Naive thymus-derived CD4-positive, alpha-beta T cell (primary cell): ENCODE measurements around the gene GPR146. TPM values are rescaled to one million over a fixed set of nuclear protein-coding genes. Genes with fewer than 3 reads are reported as not detected.
"Not testable (repeated sequence)": the region's sequence is repeated elsewhere in the genome, so short reads cannot be mapped to it uniquely, and the experiment has no call there.

ENCODE experiments used
- ATAC-seq: fragments of 150-1000 bp; cut with Tn5 transposase; 2 replicates; pipeline ENCODE4 v1.10.0; 2021; ENCODE audit warnings: mild to moderate bottlenecking, moderate library complexity
- CTCF ChIA-PET: fragments of 350-600 bp; sonication (Branson Sonifier 250); formaldehyde crosslinking; loops from one replicate; lab custom pipeline; 2021; ENCODE audit warnings: antibody characterized with exemption; lab: Charles Lee
- POLR2A ChIA-PET: fragments of 350-600 bp; sonication (Branson Sonifier 250); formaldehyde crosslinking; loops from one replicate; lab custom pipeline; 2021; ENCODE audit warnings: antibody characterized with exemption, inconsistent platforms; lab: Charles Lee
- DNase-seq, 9 donors: peaks; one replicate each; pipeline versions ENCODE4 v3.0.0 to v3.0.0-alpha.2; 2020 to 2022; ENCODE audit warnings: mixed read lengths in 1 of 9
- H3K27ac ChIP-seq: one replicate; pipeline ENCODE4 v1.7.0; 2013; ENCODE audit warnings: mild to moderate bottlenecking, low read depth, low read length, moderate library complexity
- H3K27me3 ChIP-seq, 2 donors: one replicate each; pipeline ENCODE4 v1.7.0; 2013; ENCODE audit warnings: low read length in 2 of 2, mild to moderate bottlenecking in 2 of 2, moderate library complexity in 2 of 2; ENCODE audit not compliant: control insufficient read depth in 2 of 2, insufficient read depth in 2 of 2
- H3K36me3 ChIP-seq, 3 experiments: 1 replicate in 2 of 3; 2 replicates in 1 of 3; pipeline ENCODE4 v1.7.0; 2013; ENCODE audit warnings: low read length in 3 of 3, mild to moderate bottlenecking in 3 of 3, moderate library complexity in 1 of 3; ENCODE audit not compliant: insufficient read depth in 3 of 3, control insufficient read depth in 2 of 3
- H3K4me1 ChIP-seq, 2 donors: one replicate each; pipeline ENCODE4 v1.7.0; 2013; ENCODE audit warnings: low read length in 2 of 2, mild to moderate bottlenecking in 2 of 2, moderate library complexity in 1 of 2; ENCODE audit not compliant: control insufficient read depth in 2 of 2, insufficient read depth in 2 of 2
- H3K4me3 ChIP-seq: 2 replicates; pipeline ENCODE4 v1.7.0; 2013; ENCODE audit warnings: mild to moderate bottlenecking, low read length
- H3K9me3 ChIP-seq, 3 experiments: 1 replicate in 2 of 3; 2 replicates in 1 of 3; pipeline ENCODE4 v1.7.0; 2013; ENCODE audit warnings: low read length in 3 of 3; ENCODE audit not compliant: control insufficient read depth in 2 of 3
- H3K27ac Mint-ChIP-seq, 9 donors: one replicate each; pipeline ENCODE4 v1.8.0; 2020 to 2022; ENCODE audit warnings: mixed read lengths in 9 of 9, mild to moderate bottlenecking in 8 of 9, moderate library complexity in 5 of 9, inconsistent platforms in 2 of 9
- H3K27me3 Mint-ChIP-seq, 5 donors: one replicate each; pipeline ENCODE4 v1.8.0; 2021 to 2022; ENCODE audit warnings: mixed read lengths in 5 of 5, mild to moderate bottlenecking in 1 of 5
- H3K36me3 Mint-ChIP-seq, 5 donors: one replicate each; pipeline ENCODE4 v1.8.0; 2020 to 2022; ENCODE audit warnings: mixed read lengths in 5 of 5, mild to moderate bottlenecking in 3 of 5, inconsistent platforms in 1 of 5
- H3K4me1 Mint-ChIP-seq, 7 donors: one replicate each; pipeline ENCODE4 v1.8.0; 2020 to 2022; ENCODE audit warnings: mixed read lengths in 7 of 7, mild to moderate bottlenecking in 3 of 7, inconsistent platforms in 1 of 7
- H3K4me3 Mint-ChIP-seq, 10 donors: one replicate each; pipeline ENCODE4 v1.8.0; 2020 to 2022; ENCODE audit warnings: mild to moderate bottlenecking in 10 of 10, mixed read lengths in 10 of 10, moderate library complexity in 6 of 10, inconsistent platforms in 2 of 10
- H3K9me3 Mint-ChIP-seq, 11 donors: one replicate each; pipeline ENCODE4 v1.8.0; 2020 to 2022; ENCODE audit warnings: mixed read lengths in 11 of 11, mild to moderate bottlenecking in 4 of 11, inconsistent platforms in 1 of 11, moderate library complexity in 1 of 11
- intact Hi-C, 2 donors: fragments of 100-400 bp; cut with micrococcal nuclease; formaldehyde crosslinking; loops; one replicate each; pipeline ENCODE4 v1.15.1; 2023
- polyA plus RNA-seq, 2 donors: library from polyadenylated mRNA; unstranded; fragments of 300-500 nt; fragmentation: Illumina TruSeq; gene quantifications; one replicate each; pipeline ENCODE4 v1.2.3, GENCODE V29; 2021
- total RNA-seq, 6 experiments: library from RNA in 5 of 6; stranded (reverse) in 5 of 6; gene quantifications; 1 replicate in 5 of 6; 2 replicates in 1 of 6; pipeline ENCODE4 v1.2.3 and lab custom pipeline; 2021 to 2026

Gene GPR146
- total and polyA plus RNA-seq, 7 experiments from 2014 or later: 10.1 to 26.5 (median 15.9) TPM

DNA sequence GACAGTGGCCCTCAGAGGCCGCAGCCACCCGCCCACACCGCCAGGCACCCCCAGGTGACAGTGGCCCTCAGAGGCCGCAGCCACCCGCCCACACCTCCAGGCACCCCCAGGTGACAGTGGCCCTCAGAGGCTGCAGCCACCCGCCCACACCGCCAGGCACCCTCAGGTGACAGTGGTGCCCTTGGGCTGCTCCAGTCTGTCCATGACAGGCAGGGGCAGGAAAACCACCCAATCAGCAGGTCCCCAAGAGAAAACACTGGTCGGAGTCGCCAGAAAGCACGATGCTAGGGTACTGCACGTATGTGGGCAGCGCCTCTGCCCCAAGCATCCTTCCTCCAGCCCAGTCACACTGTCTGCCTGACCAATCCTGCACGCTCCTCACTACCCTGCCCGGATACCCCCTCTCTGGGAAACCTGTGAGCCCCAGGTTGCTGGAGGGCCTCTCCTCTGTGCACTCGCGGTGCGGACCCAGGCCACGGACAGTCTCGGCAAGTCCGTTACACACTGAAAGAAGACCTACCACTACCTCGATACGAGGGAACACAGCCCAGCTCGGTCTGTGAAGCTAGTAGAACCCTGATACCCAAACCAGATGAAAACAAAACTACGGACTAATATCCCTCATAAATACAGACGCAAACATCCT is 11.7 kb upstream of the GPR146 start:
- H3K36me3 ChIP-seq: no peaks in the 10 kb centered on the region
- H3K27me3 Mint-ChIP-seq: no peaks in the 10 kb centered on the region
- peak overlapping the region in 7 of 10 donors; percentile 14 to 86 (median 45) for H3K4me3 Mint-ChIP-seq
- H3K27ac Mint-ChIP-seq: peak overlapping the region in 6 of 9 donors; percentile 41 to 83 (median 62)
- no peaks in the 10 kb centered on the region for H3K27me3 ChIP-seq
- DNase-seq: no peak
- peaks cover 26 to 33% of the 10 kb centered on the region in 2 donors for H3K4me1 ChIP-seq
- peaks cover 0 to 3% (median 0%) of the 10 kb centered on the region in 11 donors for H3K9me3 Mint-ChIP-seq
- no peak for ATAC-seq
- no peak overlapping the region for H3K4me3 ChIP-seq
- CTCF ChIA-PET: no interaction called here
- POLR2A ChIA-PET: interaction anchor here (0.7 kb wide), 1 partner anchor 60 kb away, joined by 3 read pairs; no protein-coding TSS in a partner anchor
- H3K9me3 ChIP-seq: no peaks in the 10 kb centered on the region
- intact Hi-C loops: no loop called here
- no peak overlapping the region for H3K27ac ChIP-seq
- peaks cover 29 to 57% (median 50%) of the 10 kb centered on the region in 7 donors for H3K4me1 Mint-ChIP-seq
- peaks cover 0 to 4% (median 0%) of the 10 kb centered on the region in 5 donors for H3K36me3 Mint-ChIP-seq

DNA sequence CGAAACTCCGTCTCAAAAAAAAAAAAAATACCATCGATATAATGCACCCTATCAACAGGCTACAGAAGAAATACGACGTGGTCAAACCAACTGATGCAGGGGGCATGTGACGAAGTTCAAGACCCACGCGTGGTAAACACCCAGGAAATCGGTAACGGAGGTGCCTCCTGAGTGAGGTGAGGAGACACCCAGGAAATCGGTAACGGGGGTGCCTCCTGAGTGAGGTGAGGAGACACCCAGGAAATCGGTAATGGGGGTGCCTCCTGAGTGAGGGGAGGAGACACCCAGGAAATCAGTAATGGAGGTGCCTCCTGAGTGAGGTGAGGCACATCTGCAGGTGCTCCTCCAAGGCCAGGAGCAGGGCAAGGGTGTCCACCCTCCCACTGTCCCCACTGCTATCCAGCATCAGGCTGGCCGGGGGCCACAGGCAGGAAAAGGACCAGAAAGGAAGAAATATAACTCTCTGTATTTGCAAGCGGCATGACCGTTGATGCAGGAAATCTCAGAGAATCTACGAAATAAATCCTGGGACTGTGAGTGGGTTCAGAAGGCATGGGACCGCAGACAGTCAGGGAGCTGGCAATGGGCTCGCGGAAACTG is 10.7 kb upstream of the GPR146 start:
- no peaks in the 10 kb centered on the region for H3K27me3 Mint-ChIP-seq
- POLR2A ChIA-PET: interaction anchor here (0.6 to 1.9 kb wide), 5 partner anchors 11 to 682 kb away, joined by 3 to 13 read pairs (median 3); partner anchors contain the start of gene GPR146
- peak overlapping the region; percentile 60 to 89 (median 76) for H3K27ac Mint-ChIP-seq
- peak; percentile 58 for ATAC-seq
- Histone ChIP-seq H3K36me3 (no peaks in the 10 kb centered on the region), H3K9me3 (no peaks in the 10 kb centered on the region), H3K27me3 (no peaks in the 10 kb centered on the region), H3K4me1 (peaks cover 26 to 32% of the 10 kb centered on the region in 2 donors), H3K27ac (peak overlapping the region; percentile 39), H3K4me3 (peak overlapping the region; percentile 8)
- CTCF ChIA-PET: interaction anchor here (0.9 kb wide), 1 partner anchor 10 kb away, joined by 3 read pairs; no protein-coding TSS in a partner anchor
- H3K9me3 Mint-ChIP-seq: peaks cover 0 to 3% (median 0%) of the 10 kb centered on the region in 11 donors
- H3K36me3 Mint-ChIP-seq: peaks cover 0 to 4% (median 0%) of the 10 kb centered on the region in 5 donors
- H3K4me3 Mint-ChIP-seq: peak overlapping the region; percentile 50 to 86 (median 74)
- intact Hi-C loops: no loop called here
- peak in 7 of 9 donors; percentile 45 to 69 (median 58) for DNase-seq
- H3K4me1 Mint-ChIP-seq: peaks cover 28 to 57% (median 49%) of the 10 kb centered on the region in 7 donors

DNA sequence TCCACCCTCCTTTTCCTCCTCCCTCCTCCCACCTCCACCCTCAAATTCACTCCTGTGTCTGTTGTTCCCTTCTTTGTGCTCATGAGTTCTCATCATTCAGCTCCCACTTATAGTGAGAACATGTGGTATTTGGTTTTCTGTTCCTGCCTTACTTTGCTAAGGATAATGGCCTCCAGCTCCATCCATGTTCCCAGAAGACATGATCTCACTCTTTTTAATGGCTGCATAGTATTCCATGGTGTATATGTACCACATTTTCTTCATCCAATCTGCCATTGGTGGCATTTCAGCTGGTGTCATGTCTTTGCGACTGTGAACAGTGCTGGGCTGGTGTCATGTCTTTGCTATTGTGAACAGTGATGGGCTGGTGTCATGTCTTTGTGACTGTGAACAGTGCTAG is 9.6 kb upstream of the GPR146 start:
- POLR2A ChIA-PET: interaction anchor here (0.6 to 1.9 kb wide), 4 partner anchors 10 to 913 kb away, joined by 3 to 13 read pairs (median 5); partner anchors contain the start of gene GPR146
- DNase-seq: not testable (repeated sequence)

GRCh38 chr7:1036164-1036928 is 8.0 kb upstream of the GPR146 start:
- H3K27ac Mint-ChIP-seq, H3K36me3 Mint-ChIP-seq, H3K27me3 ChIP-seq, H3K27ac ChIP-seq, H3K9me3 Mint-ChIP-seq, CTCF ChIA-PET, DNase-seq, H3K36me3 ChIP-seq, ATAC-seq, H3K27me3 Mint-ChIP-seq, POLR2A ChIA-PET, H3K9me3 ChIP-seq, intact Hi-C loops, H3K4me3 Mint-ChIP-seq, H3K4me3 ChIP-seq: not testable (repeated sequence)
- H3K4me1 Mint-ChIP-seq: peaks cover 15 to 34% (median 32%) of the 10 kb centered on the region in 7 donors
- H3K4me1 ChIP-seq: peaks cover 18% of the 10 kb centered on the region in 2 donors

More for the DNA sequence above, 9.6 kb upstream of the GPR146 start:
- Mint-ChIP-seq H3K27ac (peak overlapping the region in 3 of 9 donors; percentile 55 to 81 (median 63)), H3K4me3 (peak overlapping the region in 5 of 10 donors; percentile 8 to 55 (median 16)), H3K4me1 (peaks cover 23 to 48% (median 39%) of the 10 kb centered on the region in 7 donors)
- H3K27ac ChIP-seq, H3K9me3 Mint-ChIP-seq, H3K27me3 Mint-ChIP-seq, intact Hi-C loops, H3K36me3 ChIP-seq, H3K9me3 ChIP-seq, H3K4me3 ChIP-seq, H3K27me3 ChIP-seq, ATAC-seq, H3K36me3 Mint-ChIP-seq: not testable (repeated sequence)
- peaks cover 18 to 21% of the 10 kb centered on the region in 2 donors for H3K4me1 ChIP-seq
- CTCF ChIA-PET: interaction anchor here (0.7 to 1.0 kb wide), 2 partner anchors 10 to 31 kb away, joined by 3 to 4 read pairs; partner anchors contain the start of gene GPR146

GRCh38 chr7:1040233-1040632 is 4.1 kb upstream of the GPR146 start:
- H3K9me3 ChIP-seq, H3K36me3 Mint-ChIP-seq, H3K27ac Mint-ChIP-seq, H3K36me3 ChIP-seq, POLR2A ChIA-PET, H3K27ac ChIP-seq, H3K4me3 ChIP-seq, H3K9me3 Mint-ChIP-seq, DNase-seq, ATAC-seq, H3K4me3 Mint-ChIP-seq, H3K27me3 ChIP-seq: not testable (repeated sequence)
- Mint-ChIP-seq H3K27me3 (peaks cover 0 to 13% (median 0%) of the 10 kb centered on the region in 5 donors), H3K4me1 (peaks cover 9 to 34% (median 18%) of the 10 kb centered on the region in 7 donors)
- CTCF ChIA-PET: interaction anchor here (1.1 kb wide), 1 partner anchor 46 kb away, joined by 3 read pairs; no protein-coding TSS in a partner anchor
- intact Hi-C loops: loop anchor here (5.0 to 10.0 kb wide), 5 partner anchors 63 to 1195 kb away; partner anchors contain the start of genes COX19 (in 1 of the 2), MAD1L1 (in 1 of the 2) and MAFK (in 1 of the 2)
- H3K4me1 ChIP-seq: peaks cover 13 to 16% of the 10 kb centered on the region in 2 donors

- Histone ChIP-seq H3K4me1 (peaks cover 19 to 22% of the 10 kb centered on the region in 2 donors), H3K27me3 (no peaks in the 10 kb centered on the region), H3K4me3 (no peak overlapping the region), H3K9me3 (no peaks in the 10 kb centered on the region), H3K36me3 (peaks cover 0 to 3% (median 0%) of the 10 kb centered on the region in 3 experiments), H3K27ac (no peak overlapping the region)
- Mint-ChIP-seq H3K4me1 (peaks cover 15 to 39% (median 22%) of the 10 kb centered on the region in 7 donors), H3K9me3 (no peaks in the 10 kb centered on the region), H3K27ac (peak overlapping the region in 1 of 9 donors; percentile 46), H3K36me3 (peaks cover 0 to 4% (median 0%) of the 10 kb centered on the region in 5 donors), H3K27me3 (peaks cover 0 to 13% (median 0%) of the 10 kb centered on the region in 5 donors), H3K4me3 (peak overlapping the region in 2 of 10 donors; percentile 25 to 71)
- intact Hi-C loops: loop anchor here (5.0 to 10.0 kb wide), 5 partner anchors 63 to 1194 kb away; partner anchors contain the start of genes COX19 (in 1 of the 2), MAD1L1 (in 1 of the 2) and MAFK (in 1 of the 2)
- CTCF ChIA-PET: interaction anchor here (1.1 kb wide), 1 partner anchor 45 kb away, joined by 3 read pairs; no protein-coding TSS in a partner anchor
- POLR2A ChIA-PET: no interaction called here
- no peak for DNase-seq
- ATAC-seq: no peak
Measured at GRCh38 chr7:1040790-1041189, 3.6 kb upstream of the GPR146 start.
